Liver (tissue), 9 donors: ENCODE data around the gene THBS1. TPM values are rescaled to one million over a fixed set of nuclear protein-coding genes. Genes with fewer than 3 reads are reported as not detected.

Source experiments
- DNase-seq: peaks from one replicate; pipeline ENCODE4 v3.0.0-alpha.2; 2017; ENCODE audit warnings: low spot score
- H3K27ac ChIP-seq, 2 donors: one replicate each; pipeline ENCODE4 v1.7.0; 2013; ENCODE audit warnings: inconsistent platforms in 2 of 2, low read length in 2 of 2, control low read depth in 1 of 2, low read depth in 1 of 2, mild to moderate bottlenecking in 1 of 2
- H3K27me3 ChIP-seq, 4 donors: one replicate each; pipeline versions ENCODE4 v1.6.1 to v1.7.0; 2013; ENCODE audit warnings: low read length in 3 of 4, inconsistent platforms in 1 of 4, mild to moderate bottlenecking in 1 of 4, moderate library complexity in 1 of 4; ENCODE audit not compliant: control insufficient read depth in 4 of 4, insufficient read depth in 4 of 4
- H3K36me3 ChIP-seq, 4 donors: one replicate each; pipeline versions ENCODE4 v1.6.1 to v1.7.0; 2013; ENCODE audit warnings: low read length in 3 of 4, mild to moderate bottlenecking in 3 of 4, low read depth in 1 of 4, moderate library complexity in 1 of 4; ENCODE audit not compliant: control insufficient read depth in 4 of 4, insufficient read depth in 3 of 4
- H3K4me1 ChIP-seq, 4 donors: one replicate each; pipeline versions ENCODE4 v1.6.1 to v1.7.0; 2013; ENCODE audit warnings: low read length in 3 of 4, mild to moderate bottlenecking in 3 of 4, moderate library complexity in 1 of 4; ENCODE audit not compliant: control insufficient read depth in 4 of 4, insufficient read depth in 4 of 4
- H3K4me3 ChIP-seq, 3 donors: one replicate each; pipeline versions ENCODE4 v1.6.1 to v1.7.0; 2013; ENCODE audit warnings: low read length in 3 of 3, control low read depth in 1 of 3, low read depth in 1 of 3, mild to moderate bottlenecking in 1 of 3
- H3K9ac ChIP-seq, 2 donors: one replicate each; pipeline ENCODE4 v1.7.0; 2013; ENCODE audit warnings: low read length in 2 of 2, mild to moderate bottlenecking in 2 of 2, moderate library complexity in 2 of 2, control low read depth in 1 of 2, low read depth in 1 of 2
- H3K9me3 ChIP-seq, 4 donors: one replicate each; pipeline versions ENCODE4 v1.6.1 to v1.7.0; 2013; ENCODE audit warnings: low read length in 3 of 4; ENCODE audit not compliant: control insufficient read depth in 4 of 4
- FOXA2 ChIP-seq: IDR thresholded peaks from 2 replicates; pipeline ENCODE4 v1.6.1; 2016; ENCODE audit warnings: antibody characterized with exemption
- HNF4A ChIP-seq, 2 donors: conservative IDR thresholded peaks; 2 replicates each; pipeline ENCODE4 v1.6.1; 2016; ENCODE audit warnings: antibody characterized with exemption in 2 of 2, mild to moderate bottlenecking in 2 of 2
- HNF4G ChIP-seq: IDR thresholded peaks from 2 replicates; pipeline ENCODE4 v1.6.1; 2016; ENCODE audit warnings: antibody characterized with exemption
- RAD21 ChIP-seq, 2 donors: IDR thresholded peaks; 2 replicates each; pipeline ENCODE4 v1.6.1; 2016; ENCODE audit warnings: antibody characterized with exemption in 2 of 2, mild to moderate bottlenecking in 2 of 2
- RXRA ChIP-seq, 2 donors: IDR thresholded peaks; 2 replicates each; pipeline ENCODE4 v1.6.1; 2017 to 2018; ENCODE audit warnings: antibody characterized with exemption in 2 of 2, mild to moderate bottlenecking in 1 of 2
- SP1 ChIP-seq: IDR thresholded peaks from 2 replicates; pipeline ENCODE4 v1.6.1; 2018; ENCODE audit warnings: antibody characterized with exemption, mild to moderate bottlenecking
- WGBS: extraction: QIAGEN DNeasy Blood & Tissue Kit; methylation state at CpG from one replicate; pipeline ENCODE4 v1.1.7; 2013; 5-methylcytosine and 5-hydroxymethylcytosine counted together
- polyA plus RNA-seq, 2 donors: library from polyadenylated mRNA; stranded (reverse) in 1 of 2; unstranded in 1 of 2; fragments of 200-250 nt in 1 of 2; fragments of >200 nt in 1 of 2; fragmentation: Nextera tagmentation in 1 of 2; extraction: Ambion mirVana in 1 of 2; gene quantifications; one replicate each; pipeline versions ENCODE4 v1.2.1 to v1.2.3, GENCODE V29; 2013 to 2015
- total RNA-seq, 2 donors: library from RNA; depleted of rRNA; stranded (reverse); fragments of >200 nt; gene quantifications; one replicate each; pipeline ENCODE4 v1.2.3, GENCODE V29; 2014
- TF ChIP-seq, protein P1 (sequence below): IDR thresholded peaks from 2 replicates; pipeline ENCODE4 v1.6.1; 2016; ENCODE audit warnings: antibody characterized with exemption, mild to moderate bottlenecking
- TF ChIP-seq, protein P2 (sequence below): IDR thresholded peaks from 2 replicates; pipeline ENCODE4 v1.6.1; 2016; ENCODE audit warnings: antibody characterized with exemption
- TF ChIP-seq, protein P3 (sequence below): fragments of 150-350 bp; IDR thresholded peaks from 2 replicates; pipeline ENCODE4 v1.5.1; 2017; ENCODE audit warnings: improper control_type of control experiment, low read depth, low read length; ENCODE audit not compliant: missing input control
- donor health status: healthy.
- donor health status: healthy.
- donor health status: healthy.
- donor health status: healthy.
- donor health status: healthy.

The THBS1 gene
- total and polyA plus RNA-seq, 4 donors: 8.9 to 73.6 (median 22.6) TPM

DNA sequence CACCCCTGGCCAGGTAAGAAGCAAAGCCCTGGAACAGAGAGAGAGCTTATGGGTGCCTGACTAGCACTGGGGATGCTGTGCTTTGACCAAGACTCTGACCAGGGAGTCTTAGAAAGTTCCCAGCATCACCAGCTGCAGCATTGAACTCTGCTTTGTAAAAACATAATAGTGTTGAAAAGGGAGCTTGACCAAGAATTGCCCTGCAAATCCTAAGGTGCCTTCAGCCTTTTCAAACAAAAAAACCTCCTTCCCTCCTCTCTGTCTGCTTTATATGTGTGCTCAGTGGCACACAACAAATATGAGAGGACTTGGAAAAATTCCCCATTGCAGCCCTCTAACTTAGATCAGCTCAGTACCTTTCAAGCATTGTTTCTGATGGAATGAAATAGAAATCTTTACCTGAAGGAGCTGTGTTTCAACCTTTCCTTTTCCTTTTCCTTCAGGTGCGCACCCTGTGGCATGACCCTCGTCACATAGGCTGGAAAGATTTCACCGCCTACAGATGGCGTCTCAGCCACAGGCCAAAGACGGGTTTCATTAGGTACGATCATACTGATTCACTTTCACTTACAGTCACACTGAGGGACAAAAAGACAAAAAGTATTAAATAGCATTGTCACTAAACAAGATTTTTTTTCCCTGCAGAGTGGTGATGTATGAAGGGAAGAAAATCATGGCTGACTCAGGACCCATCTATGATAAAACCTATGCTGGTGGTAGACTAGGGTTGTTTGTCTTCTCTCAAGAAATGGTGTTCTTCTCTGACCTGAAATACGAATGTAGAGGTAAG, 13.0 kb downstream of the THBS1 start:
- no peak for DNase-seq
- no peak overlapping the region for H3K4me3 ChIP-seq

DNA sequence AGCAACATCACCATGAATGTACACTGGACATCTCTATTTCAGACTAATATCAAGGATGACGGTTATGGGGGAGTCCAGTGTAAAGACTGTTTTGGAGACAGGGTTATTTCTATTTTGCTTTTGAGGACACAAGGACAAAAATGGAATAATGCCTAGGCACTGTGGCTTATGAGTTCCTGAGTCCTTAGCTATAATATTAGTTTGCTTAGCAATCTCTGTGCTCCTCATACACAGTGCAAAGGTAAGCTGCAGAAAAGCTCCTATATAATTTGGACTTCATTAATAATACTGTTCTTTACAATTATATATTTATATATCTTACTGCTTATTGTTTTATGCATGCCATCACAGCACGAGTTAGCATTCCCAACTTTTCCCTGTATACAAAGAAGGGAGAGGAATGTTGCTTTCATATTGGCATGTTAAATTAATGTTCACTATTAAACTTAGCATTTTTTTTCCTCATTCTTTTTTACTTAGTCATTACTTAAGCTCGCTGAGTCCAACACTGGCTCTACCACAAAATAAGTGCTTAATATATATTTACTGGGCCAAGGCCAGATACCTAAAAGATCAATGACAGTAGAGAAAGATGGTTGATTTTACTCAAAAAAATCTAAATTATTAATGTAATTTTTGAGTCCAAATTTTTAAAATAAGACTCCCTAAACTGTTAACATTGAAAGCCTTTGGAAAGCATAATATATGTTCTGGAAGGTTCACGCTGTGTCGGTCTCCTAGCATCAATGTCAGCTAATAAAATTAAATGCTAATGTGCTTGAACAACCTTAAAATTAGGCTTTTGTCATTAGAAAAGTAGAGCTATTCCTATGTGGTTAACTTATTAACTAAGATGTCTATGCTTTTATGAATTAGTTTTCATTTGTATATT, 13.8 kb downstream of the THBS1 start:
- no peak overlapping the region for H3K27ac ChIP-seq
- H3K4me3 ChIP-seq: no peak overlapping the region
- WGBS: 88% methylated on average over 5 of the region's 5 CpGs
- TF ChIP-seq RXRA (IDR thresholded peaks at IDR 0.05) (no peak), SP1 (no peak), RAD21 (IDR thresholded peaks at IDR 0.05) (no peak), HNF4G (no peak), FOXA2 (no peak), HNF4A (conservative IDR thresholded peaks at IDR 0.05) (no peak)
- TF ChIP-seq, protein P1, sequence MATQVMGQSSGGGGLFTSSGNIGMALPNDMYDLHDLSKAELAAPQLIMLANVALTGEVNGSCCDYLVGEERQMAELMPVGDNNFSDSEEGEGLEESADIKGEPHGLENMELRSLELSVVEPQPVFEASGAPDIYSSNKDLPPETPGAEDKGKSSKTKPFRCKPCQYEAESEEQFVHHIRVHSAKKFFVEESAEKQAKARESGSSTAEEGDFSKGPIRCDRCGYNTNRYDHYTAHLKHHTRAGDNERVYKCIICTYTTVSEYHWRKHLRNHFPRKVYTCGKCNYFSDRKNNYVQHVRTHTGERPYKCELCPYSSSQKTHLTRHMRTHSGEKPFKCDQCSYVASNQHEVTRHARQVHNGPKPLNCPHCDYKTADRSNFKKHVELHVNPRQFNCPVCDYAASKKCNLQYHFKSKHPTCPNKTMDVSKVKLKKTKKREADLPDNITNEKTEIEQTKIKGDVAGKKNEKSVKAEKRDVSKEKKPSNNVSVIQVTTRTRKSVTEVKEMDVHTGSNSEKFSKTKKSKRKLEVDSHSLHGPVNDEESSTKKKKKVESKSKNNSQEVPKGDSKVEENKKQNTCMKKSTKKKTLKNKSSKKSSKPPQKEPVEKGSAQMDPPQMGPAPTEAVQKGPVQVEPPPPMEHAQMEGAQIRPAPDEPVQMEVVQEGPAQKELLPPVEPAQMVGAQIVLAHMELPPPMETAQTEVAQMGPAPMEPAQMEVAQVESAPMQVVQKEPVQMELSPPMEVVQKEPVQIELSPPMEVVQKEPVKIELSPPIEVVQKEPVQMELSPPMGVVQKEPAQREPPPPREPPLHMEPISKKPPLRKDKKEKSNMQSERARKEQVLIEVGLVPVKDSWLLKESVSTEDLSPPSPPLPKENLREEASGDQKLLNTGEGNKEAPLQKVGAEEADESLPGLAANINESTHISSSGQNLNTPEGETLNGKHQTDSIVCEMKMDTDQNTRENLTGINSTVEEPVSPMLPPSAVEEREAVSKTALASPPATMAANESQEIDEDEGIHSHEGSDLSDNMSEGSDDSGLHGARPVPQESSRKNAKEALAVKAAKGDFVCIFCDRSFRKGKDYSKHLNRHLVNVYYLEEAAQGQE: no peak
- TF ChIP-seq, protein P2, sequence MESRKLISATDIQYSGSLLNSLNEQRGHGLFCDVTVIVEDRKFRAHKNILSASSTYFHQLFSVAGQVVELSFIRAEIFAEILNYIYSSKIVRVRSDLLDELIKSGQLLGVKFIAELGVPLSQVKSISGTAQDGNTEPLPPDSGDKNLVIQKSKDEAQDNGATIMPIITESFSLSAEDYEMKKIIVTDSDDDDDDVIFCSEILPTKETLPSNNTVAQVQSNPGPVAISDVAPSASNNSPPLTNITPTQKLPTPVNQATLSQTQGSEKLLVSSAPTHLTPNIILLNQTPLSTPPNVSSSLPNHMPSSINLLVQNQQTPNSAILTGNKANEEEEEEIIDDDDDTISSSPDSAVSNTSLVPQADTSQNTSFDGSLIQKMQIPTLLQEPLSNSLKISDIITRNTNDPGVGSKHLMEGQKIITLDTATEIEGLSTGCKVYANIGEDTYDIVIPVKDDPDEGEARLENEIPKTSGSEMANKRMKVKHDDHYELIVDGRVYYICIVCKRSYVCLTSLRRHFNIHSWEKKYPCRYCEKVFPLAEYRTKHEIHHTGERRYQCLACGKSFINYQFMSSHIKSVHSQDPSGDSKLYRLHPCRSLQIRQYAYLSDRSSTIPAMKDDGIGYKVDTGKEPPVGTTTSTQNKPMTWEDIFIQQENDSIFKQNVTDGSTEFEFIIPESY: no peak
- DNase-seq: no peak
- no peak overlapping the region for H3K9ac ChIP-seq
- H3K4me1 ChIP-seq: no peaks in the 10 kb centered on the region
- peaks cover 0 to 61% (median 21%) of the 10 kb centered on the region in 4 donors for H3K36me3 ChIP-seq
- H3K27me3 ChIP-seq: no peaks in the 10 kb centered on the region
- no peaks in the 10 kb centered on the region for H3K9me3 ChIP-seq

More for the DNA sequence above, 13.0 kb downstream of the THBS1 start:
- Histone ChIP-seq H3K9ac (no peak overlapping the region), H3K27me3 (no peaks in the 10 kb centered on the region), H3K4me1 (no peaks in the 10 kb centered on the region), H3K27ac (no peak overlapping the region), H3K9me3 (no peaks in the 10 kb centered on the region), H3K36me3 (peaks cover 0 to 69% (median 23%) of the 10 kb centered on the region in 4 donors)
- TF ChIP-seq, protein P3, sequence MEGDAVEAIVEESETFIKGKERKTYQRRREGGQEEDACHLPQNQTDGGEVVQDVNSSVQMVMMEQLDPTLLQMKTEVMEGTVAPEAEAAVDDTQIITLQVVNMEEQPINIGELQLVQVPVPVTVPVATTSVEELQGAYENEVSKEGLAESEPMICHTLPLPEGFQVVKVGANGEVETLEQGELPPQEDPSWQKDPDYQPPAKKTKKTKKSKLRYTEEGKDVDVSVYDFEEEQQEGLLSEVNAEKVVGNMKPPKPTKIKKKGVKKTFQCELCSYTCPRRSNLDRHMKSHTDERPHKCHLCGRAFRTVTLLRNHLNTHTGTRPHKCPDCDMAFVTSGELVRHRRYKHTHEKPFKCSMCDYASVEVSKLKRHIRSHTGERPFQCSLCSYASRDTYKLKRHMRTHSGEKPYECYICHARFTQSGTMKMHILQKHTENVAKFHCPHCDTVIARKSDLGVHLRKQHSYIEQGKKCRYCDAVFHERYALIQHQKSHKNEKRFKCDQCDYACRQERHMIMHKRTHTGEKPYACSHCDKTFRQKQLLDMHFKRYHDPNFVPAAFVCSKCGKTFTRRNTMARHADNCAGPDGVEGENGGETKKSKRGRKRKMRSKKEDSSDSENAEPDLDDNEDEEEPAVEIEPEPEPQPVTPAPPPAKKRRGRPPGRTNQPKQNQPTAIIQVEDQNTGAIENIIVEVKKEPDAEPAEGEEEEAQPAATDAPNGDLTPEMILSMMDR: no peak
- peak in 1 of 2 donors; percentile 14 for TF ChIP-seq RAD21 (IDR thresholded peaks at IDR 0.05)
- WGBS: 85% methylated on average over 7 of the region's 7 CpGs
